Measurements from ENCODE around the gene ARID1A.
"Not testable (repeated sequence)": the region's sequence is repeated elsewhere in the genome, so short reads cannot be mapped to it uniquely, and the experiment has no call there.

Gene ARID1A

GRCh38 chr1:26697978-26698849 is 2.4 kb downstream of the ARID1A start:
- DNase-seq: peak; percentile 50

GRCh38 chr1:26700711-26701110 is 4.9 kb downstream of the ARID1A start:
- no peak for DNase-seq

- DNase-seq: no peak
Measured at GRCh38 chr1:26701266-26701994, 5.6 kb downstream of the ARID1A start.

GRCh38 chr1:26701995-26702679 is 6.3 kb downstream of the ARID1A start:
- no peak for DNase-seq

- DNase-seq: no peak
Measured at GRCh38 chr1:26702680-26703038, 6.8 kb downstream of the ARID1A start.

- no peak for DNase-seq
Measured at GRCh38 chr1:26703478-26703877, 7.7 kb downstream of the ARID1A start.

GRCh38 chr1:26704629-26705028 is 8.8 kb downstream of the ARID1A start:
- no peak for DNase-seq

GRCh38 chr1:26705227-26705626 is 9.4 kb downstream of the ARID1A start:
- not testable (repeated sequence) for DNase-seq

GRCh38 chr1:26705788-26706311 is 10.0 kb downstream of the ARID1A start:
- DNase-seq: no peak

- DNase-seq: no peak
Measured at GRCh38 chr1:26706315-26706714, 10.5 kb downstream of the ARID1A start.

- no peak for DNase-seq
Measured at GRCh38 chr1:26710811-26711210, 15.0 kb downstream of the ARID1A start.

GRCh38 chr1:26711777-26712176 is 16.0 kb downstream of the ARID1A start:
- no peak for DNase-seq

GRCh38 chr1:26717017-26717491 is 21.2 kb downstream of the ARID1A start:
- DNase-seq: no peak

- no peak for DNase-seq
Measured at GRCh38 chr1:26719205-26719604, 23.4 kb downstream of the ARID1A start.

- no peak for DNase-seq
Measured at GRCh38 chr1:26721669-26722355, 26.0 kb downstream of the ARID1A start.

GRCh38 chr1:26723013-26723991 is 27.5 kb downstream of the ARID1A start:
- no peak for DNase-seq

- DNase-seq: no peak
Measured at GRCh38 chr1:26724118-26724517, 28.3 kb downstream of the ARID1A start.

GRCh38 chr1:26724926-26725325 is 29.1 kb downstream of the ARID1A start:
- no peak for DNase-seq

GRCh38 chr1:26725904-26726303 is 30.1 kb downstream of the ARID1A start:
- DNase-seq: not testable (repeated sequence)

- DNase-seq: no peak
Measured at GRCh38 chr1:26726784-26727183, 31.0 kb downstream of the ARID1A start.

GRCh38 chr1:26727476-26727875 is 31.7 kb downstream of the ARID1A start:
- DNase-seq: no peak

Measured in activated CD4-positive, CD25-positive, alpha-beta regulatory T cell treated with anti-CD3 and anti-CD28 coated beads, Interleukin-2, amount 50 U/mL, for 72 hours (primary cell).